ENCODE data around the gene TRIO.

Gene TRIO

DNA sequence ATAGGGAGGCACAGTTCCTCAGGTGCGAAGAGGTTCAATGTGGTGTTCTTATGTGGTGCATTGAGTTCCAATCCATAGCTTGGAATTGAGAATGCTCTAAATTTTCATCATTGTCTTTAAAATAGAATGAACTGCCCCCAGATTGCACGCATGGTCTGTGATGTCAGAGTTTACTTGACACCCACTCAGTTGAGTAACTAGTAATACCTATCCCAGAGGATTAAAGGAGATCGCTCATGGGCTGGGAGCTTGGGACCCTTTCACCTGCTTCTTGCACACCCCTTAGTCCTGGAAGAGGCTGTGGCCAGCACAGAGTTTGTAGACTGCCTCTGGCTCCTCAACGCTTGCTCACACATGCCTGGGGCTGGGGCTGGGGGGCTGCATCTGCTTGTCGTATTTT, 343.3 kb downstream of the TRIO start:
- no peak for FAIRE-seq
- TF ChIP-seq, protein P1, sequence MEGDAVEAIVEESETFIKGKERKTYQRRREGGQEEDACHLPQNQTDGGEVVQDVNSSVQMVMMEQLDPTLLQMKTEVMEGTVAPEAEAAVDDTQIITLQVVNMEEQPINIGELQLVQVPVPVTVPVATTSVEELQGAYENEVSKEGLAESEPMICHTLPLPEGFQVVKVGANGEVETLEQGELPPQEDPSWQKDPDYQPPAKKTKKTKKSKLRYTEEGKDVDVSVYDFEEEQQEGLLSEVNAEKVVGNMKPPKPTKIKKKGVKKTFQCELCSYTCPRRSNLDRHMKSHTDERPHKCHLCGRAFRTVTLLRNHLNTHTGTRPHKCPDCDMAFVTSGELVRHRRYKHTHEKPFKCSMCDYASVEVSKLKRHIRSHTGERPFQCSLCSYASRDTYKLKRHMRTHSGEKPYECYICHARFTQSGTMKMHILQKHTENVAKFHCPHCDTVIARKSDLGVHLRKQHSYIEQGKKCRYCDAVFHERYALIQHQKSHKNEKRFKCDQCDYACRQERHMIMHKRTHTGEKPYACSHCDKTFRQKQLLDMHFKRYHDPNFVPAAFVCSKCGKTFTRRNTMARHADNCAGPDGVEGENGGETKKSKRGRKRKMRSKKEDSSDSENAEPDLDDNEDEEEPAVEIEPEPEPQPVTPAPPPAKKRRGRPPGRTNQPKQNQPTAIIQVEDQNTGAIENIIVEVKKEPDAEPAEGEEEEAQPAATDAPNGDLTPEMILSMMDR (IDR thresholded peaks at IDR 0.05; ENCODE audit: insufficient read depth, missing control alignments) = no peak

DNA sequence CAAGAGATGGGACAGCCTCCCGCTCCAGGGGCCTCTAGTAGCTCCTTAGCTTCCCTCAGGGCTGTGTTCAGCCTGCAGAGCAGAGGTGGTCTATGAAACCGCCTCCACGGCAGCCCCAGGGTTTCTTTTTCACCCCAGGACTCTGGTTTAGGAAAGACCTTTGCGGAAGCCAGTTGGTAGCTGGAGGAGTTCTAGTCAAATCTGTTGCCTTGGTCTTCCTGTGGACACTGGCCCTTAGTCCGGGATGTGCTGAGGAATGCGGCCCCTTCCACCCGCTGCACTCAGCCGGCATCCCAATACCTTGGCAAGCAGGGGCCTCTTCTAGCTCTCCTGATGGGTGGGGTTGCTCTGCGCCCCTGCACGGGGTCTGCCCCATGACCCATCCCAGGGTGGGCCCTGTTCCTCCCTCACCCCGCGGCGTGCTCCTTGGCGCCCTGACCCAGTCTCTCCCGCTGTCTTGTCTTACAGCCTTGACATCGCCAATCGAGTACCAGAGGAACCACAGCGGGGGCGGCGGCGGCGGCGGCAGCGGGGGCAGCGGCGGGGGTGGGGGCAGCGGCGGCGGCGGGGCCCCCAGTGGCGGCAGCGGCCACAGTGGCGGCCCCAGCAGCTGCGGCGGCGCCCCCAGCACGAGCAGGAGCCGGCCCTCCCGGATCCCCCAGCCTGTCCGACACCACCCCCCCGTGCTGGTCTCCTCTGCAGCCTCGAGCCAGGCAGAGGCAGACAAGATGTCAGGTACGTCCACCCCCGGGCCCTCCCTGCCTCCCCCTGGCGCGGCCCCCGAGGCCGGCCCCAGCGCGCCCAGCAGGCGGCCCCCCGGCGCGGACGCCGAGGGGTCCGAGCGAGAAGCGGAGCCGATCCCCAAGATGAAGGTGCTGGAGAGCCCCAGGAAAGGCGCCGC, 344.1 kb downstream of the TRIO start:
- TF ChIP-seq, protein P1 (IDR thresholded peaks at IDR 0.05; ENCODE audit: insufficient read depth, missing control alignments) = no peak
- DNase-seq (ENCODE audit: insufficient read length, low spot score) (no peak), FAIRE-seq (no peak)

More for the DNA sequence above, 343.3 kb downstream of the TRIO start:
- DNase-seq (ENCODE audit: insufficient read length, low spot score) = no peak

DNA sequence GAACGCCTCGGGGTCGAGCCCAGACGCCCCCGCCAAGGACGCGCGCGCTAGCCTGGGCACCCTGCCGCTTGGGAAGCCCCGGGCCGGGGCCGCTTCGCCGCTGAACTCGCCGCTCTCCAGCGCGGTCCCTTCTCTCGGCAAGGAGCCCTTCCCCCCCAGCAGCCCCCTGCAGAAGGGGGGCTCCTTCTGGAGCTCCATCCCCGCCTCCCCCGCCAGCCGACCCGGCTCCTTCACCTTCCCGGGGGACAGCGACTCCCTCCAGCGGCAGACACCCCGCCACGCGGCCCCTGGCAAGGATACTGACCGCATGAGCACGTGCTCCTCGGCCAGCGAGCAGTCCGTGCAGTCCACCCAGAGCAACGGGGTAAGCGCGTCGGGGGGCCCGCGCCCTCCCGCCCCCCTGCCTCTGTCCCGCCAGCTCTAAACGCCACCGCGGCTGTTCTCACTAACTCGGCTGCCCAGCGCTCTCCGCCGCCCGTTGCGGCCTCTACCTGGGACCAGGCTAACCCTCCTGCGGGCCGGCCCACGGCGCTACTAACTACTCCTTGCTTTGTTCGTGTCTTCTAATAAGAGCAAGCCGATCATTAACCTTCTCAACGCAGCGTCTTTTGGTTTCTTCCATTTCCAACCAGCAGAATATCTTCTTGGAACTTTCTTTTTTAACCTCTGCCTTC, 344.9 kb downstream of the TRIO start:
- no peak for FAIRE-seq

DNA sequence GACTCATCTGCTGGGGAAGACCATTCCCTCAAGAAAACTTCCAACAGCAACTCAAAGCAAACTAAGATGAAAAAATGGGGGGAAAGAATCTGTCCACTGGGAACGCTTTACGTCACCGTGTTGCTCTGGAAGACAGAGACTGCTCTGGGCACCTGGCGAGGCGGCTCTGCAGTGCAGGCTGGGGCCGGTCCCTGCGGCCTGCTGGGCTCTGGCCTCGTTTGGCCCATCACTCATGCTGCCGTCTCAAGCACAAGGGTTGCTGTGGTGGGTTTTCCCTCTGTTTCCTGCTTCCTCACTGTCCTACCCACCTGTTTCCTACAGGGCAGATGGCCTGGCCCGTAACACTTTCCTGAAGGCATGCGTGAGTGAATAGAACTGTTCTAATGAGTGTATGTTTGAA, 345.6 kb downstream of the TRIO start:
- TF ChIP-seq, protein P1 (IDR thresholded peaks at IDR 0.05; ENCODE audit: insufficient read depth, missing control alignments) = no peak
- no peak for DNase-seq (ENCODE audit: insufficient read length, low spot score)
- no peak for FAIRE-seq

More for the DNA sequence above, 344.9 kb downstream of the TRIO start:
- no peak for DNase-seq (ENCODE audit: insufficient read length, low spot score)
- TF ChIP-seq, protein P1 (IDR thresholded peaks at IDR 0.05; ENCODE audit: insufficient read depth, missing control alignments) = no peak

DNA sequence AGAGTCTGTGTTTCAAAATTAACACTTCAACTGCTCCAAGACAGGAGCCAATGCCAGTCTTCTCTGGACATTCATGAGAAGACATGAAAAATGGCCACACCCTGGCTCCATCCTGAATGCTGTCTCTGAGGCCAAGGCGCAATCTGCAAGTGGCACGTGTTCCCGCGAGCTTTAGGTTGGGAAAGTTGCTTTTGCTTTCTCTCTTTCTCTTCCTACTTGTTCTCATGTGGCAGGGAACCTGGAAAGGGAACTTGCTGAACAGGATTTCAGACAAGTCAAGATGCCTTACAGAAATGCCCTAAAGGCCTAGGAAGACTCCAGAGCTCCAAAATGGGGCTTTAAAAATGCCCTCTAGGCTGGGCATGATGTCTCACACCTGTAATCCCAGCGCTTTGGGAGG, 346.5 kb downstream of the TRIO start:
- DNase-seq (ENCODE audit: insufficient read length, low spot score) (no peak), FAIRE-seq (no peak)
- TF ChIP-seq, protein P1 (IDR thresholded peaks at IDR 0.05; ENCODE audit: insufficient read depth, missing control alignments) = no peak

DNA sequence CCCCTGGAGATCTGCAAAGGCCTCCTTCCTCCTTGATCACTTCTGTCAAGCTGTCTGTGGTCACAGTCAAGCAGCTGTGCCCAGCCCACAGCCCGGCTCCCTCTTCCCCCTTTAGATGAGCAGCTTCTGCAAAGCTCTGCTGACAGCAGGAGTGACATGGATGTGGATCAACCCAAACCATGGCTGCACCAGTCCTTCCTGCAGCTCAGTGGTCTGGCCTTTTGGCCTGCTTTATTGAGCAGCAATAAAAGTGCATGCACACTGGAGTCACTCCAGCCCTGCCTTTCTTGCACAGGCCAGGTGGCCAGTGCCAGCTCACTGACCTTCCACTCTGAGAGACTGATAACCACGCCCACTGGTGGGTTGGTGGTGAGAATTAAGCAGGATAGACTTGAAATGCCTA, 347.2 kb downstream of the TRIO start:
- DNase-seq (ENCODE audit: insufficient read length, low spot score) (no peak), FAIRE-seq (no peak)
- TF ChIP-seq, protein P1 (IDR thresholded peaks at IDR 0.05; ENCODE audit: insufficient read depth, missing control alignments) = no peak

Measured in D721Med (cell line).